Measurements from ENCODE around the gene RLN3.

DNA sequence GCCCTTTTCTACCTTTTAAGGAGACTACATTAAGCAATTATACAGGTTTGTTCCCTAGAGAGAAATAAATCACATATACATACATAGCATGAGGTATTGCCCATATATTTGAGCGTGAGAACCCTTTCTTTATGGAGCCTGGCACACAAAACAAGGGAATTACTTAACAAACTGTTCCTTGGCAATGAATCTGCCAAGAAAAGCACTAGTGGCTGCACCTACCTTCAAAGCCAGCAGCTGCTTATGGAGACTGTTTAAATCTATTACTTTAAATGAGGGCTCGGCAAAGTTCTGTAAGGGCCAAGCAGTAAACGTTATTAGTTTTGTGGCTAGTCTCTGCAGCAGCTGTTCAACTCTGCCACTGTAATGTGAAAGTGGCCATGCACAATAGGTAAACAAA, 28.9 kb upstream of the RLN3 start:
- TF ChIP-seq EZH2 (IDR thresholded peaks at IDR 0.05; ENCODE audit: low read length) = no peak
- TF ChIP-seq, protein P1, sequence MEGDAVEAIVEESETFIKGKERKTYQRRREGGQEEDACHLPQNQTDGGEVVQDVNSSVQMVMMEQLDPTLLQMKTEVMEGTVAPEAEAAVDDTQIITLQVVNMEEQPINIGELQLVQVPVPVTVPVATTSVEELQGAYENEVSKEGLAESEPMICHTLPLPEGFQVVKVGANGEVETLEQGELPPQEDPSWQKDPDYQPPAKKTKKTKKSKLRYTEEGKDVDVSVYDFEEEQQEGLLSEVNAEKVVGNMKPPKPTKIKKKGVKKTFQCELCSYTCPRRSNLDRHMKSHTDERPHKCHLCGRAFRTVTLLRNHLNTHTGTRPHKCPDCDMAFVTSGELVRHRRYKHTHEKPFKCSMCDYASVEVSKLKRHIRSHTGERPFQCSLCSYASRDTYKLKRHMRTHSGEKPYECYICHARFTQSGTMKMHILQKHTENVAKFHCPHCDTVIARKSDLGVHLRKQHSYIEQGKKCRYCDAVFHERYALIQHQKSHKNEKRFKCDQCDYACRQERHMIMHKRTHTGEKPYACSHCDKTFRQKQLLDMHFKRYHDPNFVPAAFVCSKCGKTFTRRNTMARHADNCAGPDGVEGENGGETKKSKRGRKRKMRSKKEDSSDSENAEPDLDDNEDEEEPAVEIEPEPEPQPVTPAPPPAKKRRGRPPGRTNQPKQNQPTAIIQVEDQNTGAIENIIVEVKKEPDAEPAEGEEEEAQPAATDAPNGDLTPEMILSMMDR (optimal IDR thresholded peaks at IDR 0.05 in 1 of 3, IDR thresholded peaks at IDR 0.05 in 1 of 3, conservative IDR thresholded peaks at IDR 0.05 in 1 of 3; ENCODE audit: extremely low read depth in 1 of 3, insufficient read depth in 2 of 3, low read length in 3 of 3) = no peak

All from keratinocyte (primary cell).